HepG2 (cell line): ENCODE data around the gene KBTBD3. TPM values are rescaled to one million over a fixed set of nuclear protein-coding genes. Genes with fewer than 3 reads are reported as not detected.

Experiments
- CHD2 ChIP-seq: IDR thresholded peaks from 2 replicates; pipeline ENCODE4 v1.6.1; 2011; ENCODE audit warnings: low read depth, low read length, improper control_type of control experiment
- EHMT2 ChIP-seq: fragments of 200-600 bp; sonication (generic); IDR thresholded peaks from 2 replicates; pipeline ENCODE4 v1.7.0; 2017; ENCODE audit warnings: antibody characterized with exemption, low read depth, low read length, borderline replicate concordance
- HHEX ChIP-seq: IDR thresholded peaks from 2 replicates; pipeline ENCODE4 v1.6.1; 2016; ENCODE audit warnings: control low read depth
- HOXD1 ChIP-seq: sonication (generic); formaldehyde crosslinking; IDR thresholded peaks from 2 replicates; pipeline ENCODE4 v1.5.0; 2020; ENCODE audit warnings: missing genetic modification reagents
- IRF1 ChIP-seq: sonication (generic); formaldehyde crosslinking; IDR thresholded peaks from 2 replicates; pipeline ENCODE4 v1.4.0; 2020; ENCODE audit warnings: low read depth, mild to moderate bottlenecking, missing genetic modification reagents
- KLF15 ChIP-seq: sonication (generic); formaldehyde crosslinking; IDR thresholded peaks from 2 replicates; pipeline ENCODE4 v1.8.1; 2023; ENCODE audit warnings: borderline replicate concordance, mild to moderate bottlenecking, inconsistent platforms, missing genetic modification reagents, mixed read lengths
- MTERF4 ChIP-seq: sonication (generic); formaldehyde crosslinking; IDR thresholded peaks from 2 replicates; pipeline ENCODE4 v1.8.0; 2023; ENCODE audit warnings: mild to moderate bottlenecking, missing genetic modification reagents
- MYPOP ChIP-seq: sonication (generic); formaldehyde crosslinking; IDR thresholded peaks from 2 replicates; pipeline ENCODE4 v1.8.1; 2023; ENCODE audit warnings: mild to moderate bottlenecking, moderate library complexity, missing genetic modification reagents
- NFRKB ChIP-seq: fragments of 450-650 bp; IDR thresholded peaks from 2 replicates; pipeline ENCODE4 v1.6.1; 2017
- NFYC ChIP-seq: IDR thresholded peaks from 2 replicates; pipeline ENCODE4 v1.6.1; 2016; ENCODE audit warnings: missing genetic modification reagents, missing compliant biosample characterization
- PHF8 ChIP-seq: sonication (generic); formaldehyde crosslinking; IDR thresholded peaks from 2 replicates; pipeline ENCODE4 v1.5.0; 2020; ENCODE audit warnings: missing genetic modification reagents
- POLR2AphosphoS5 ChIP-seq: IDR thresholded peaks from 2 replicates; pipeline ENCODE4 v1.6.1; 2012; ENCODE audit warnings: low read depth, low read length
- SMAD3 ChIP-seq: sonication (generic); formaldehyde crosslinking; IDR thresholded peaks from 2 replicates; pipeline ENCODE4 v1.4.0; 2020; ENCODE audit warnings: missing genetic modification reagents
- TFDP2 ChIP-seq: sonication (generic); formaldehyde crosslinking; IDR thresholded peaks from 2 replicates; pipeline ENCODE4 v1.4.0; 2020; ENCODE audit warnings: missing genetic modification reagents
- ZBTB20 ChIP-seq: sonication (generic); formaldehyde crosslinking; IDR thresholded peaks from 2 replicates; pipeline ENCODE4 v1.8.1; 2023; ENCODE audit warnings: missing genetic modification reagents, low read depth, mild to moderate bottlenecking, borderline replicate concordance
- ZFP91 ChIP-seq: sonication (generic); formaldehyde crosslinking; IDR thresholded peaks from 2 replicates; pipeline ENCODE4 v1.9.0; 2022; ENCODE audit warnings: missing genetic modification reagents, mild to moderate bottlenecking, borderline replicate concordance
- ZNF331 ChIP-seq: sonication (generic); formaldehyde crosslinking; IDR thresholded peaks from 2 replicates; pipeline ENCODE4 v1.4.0; 2020; ENCODE audit warnings: missing genetic modification reagents
- ZNF362 ChIP-seq: sonication (generic); formaldehyde crosslinking; IDR thresholded peaks from 2 replicates; pipeline ENCODE4 v1.4.0; 2020; ENCODE audit warnings: missing genetic modification reagents, mild to moderate bottlenecking, borderline replicate concordance
- ZNF451 ChIP-seq: sonication (generic); formaldehyde crosslinking; IDR thresholded peaks from 2 replicates; pipeline ENCODE4 v1.5.0; 2020; ENCODE audit warnings: mild to moderate bottlenecking, missing genetic modification reagents
- polyA plus RNA-seq, 8 experiments: library from polyadenylated mRNA; depleted of rRNA in 3 of 8; stranded (reverse) in 7 of 8; unstranded in 1 of 8; fragments of >200 nt; fragmentation: Illumina TruSeq in 4 of 8; extraction: Trizol in 4 of 8; gene quantifications; 2 replicates each; pipeline versions ENCODE4 v1.2.1 to v1.2.3, GENCODE V29; 2011 to 2016; ENCODE audit warnings: low read depth in 4 of 8, missing spikeins in 1 of 8, mixed read lengths in 1 of 8; ENCODE audit not compliant: insufficient read depth in 1 of 8
- total RNA-seq, 5 experiments: library from RNA; depleted of rRNA; stranded (reverse); fragments of >200 nt; fragmentation: Illumina TruSeq; extraction: Trizol; gene quantifications; 2 replicates each; pipeline ENCODE4 v1.2.3, GENCODE V29; 2016; ENCODE audit warnings: low read depth in 1 of 5

Gene KBTBD3
- total and polyA plus RNA-seq, 2 of the 13 experiments (the other 11 are each of a cell fraction or from before 2014, with no cell fraction given): 1.8 to 7.4 TPM

GRCh38 chr11:106077609-106078455 lies 685 bp upstream of the KBTBD3 start, which contains the start of gene AASDHPPT (continued):
- peak; percentile 59 for TF ChIP-seq TFDP2 (CRISPR knock-in tag)
- TF ChIP-seq ZNF362 (CRISPR knock-in tag): peak; percentile 34; the same call in 1 of the 2 replicates
- TF ChIP-seq ZBTB20 (CRISPR knock-in tag): 0 out of 2 replicates have a peak, but pooled peaks have one; percentile 58
- 0 out of 2 replicates have a peak, but pooled peaks have one; percentile 25 for TF ChIP-seq KLF15
- TF ChIP-seq HOXD1 (CRISPR knock-in tag): 0 out of 2 replicates have a peak, but pooled peaks have one; percentile 33
- no peak for TF ChIP-seq NFYC (CRISPR knock-in tag)
- TF ChIP-seq IRF1 (CRISPR knock-in tag): 0 out of 2 replicates have a peak, but pooled peaks have one; percentile 49
- 0 out of 2 replicates have a peak, but pooled peaks have one; percentile 48 for TF ChIP-seq MTERF4
- TF ChIP-seq MYPOP: peak; percentile 99; the same call in 1 of the 2 replicates
- peak; percentile 98 for TF ChIP-seq PHF8 (CRISPR knock-in tag)
- TF ChIP-seq ZFP91 (CRISPR knock-in tag): peak; percentile 70; the same call in 1 of the 2 replicates
- no peak for TF ChIP-seq ZNF331 (CRISPR knock-in tag)
- TF ChIP-seq POLR2AphosphoS5: peak; percentile 49; the same call in 1 of the 2 replicates
- peak; percentile 63; the same call in 1 of the 2 replicates for TF ChIP-seq ZNF451 (CRISPR knock-in tag)
- no peak for TF ChIP-seq NFRKB
- TF ChIP-seq CHD2: peak; percentile 19; the same call in 1 of the 2 replicates
- TF ChIP-seq EHMT2: no peak
- no peak for TF ChIP-seq SMAD3
- TF ChIP-seq HHEX (CRISPR knock-in tag): no peak
